Parathyroid adenoma (tissue), 2 donors: ENCODE results near the gene SHISA7.

Experiments
- H2AFZ ChIP-seq: fragments of 300-600 bp; sonication (generic); one replicate; pipeline ENCODE4 v1.7.0; 2017; ENCODE audit warnings: antibody characterized with exemption, mild to moderate bottlenecking
- H3K27ac ChIP-seq: fragments of 300-600 bp; sonication (generic); one replicate; pipeline ENCODE4 v1.7.0; 2017
- H3K27me3 ChIP-seq: fragments of 300-600 bp; sonication (generic); one replicate; pipeline ENCODE4 v1.7.0; 2017; ENCODE audit warnings: low read length; ENCODE audit not compliant: control insufficient read depth, insufficient read depth
- H3K36me3 ChIP-seq: fragments of 300-600 bp; sonication (generic); one replicate; pipeline ENCODE4 v1.7.0; 2017; ENCODE audit warnings: low read length; ENCODE audit not compliant: control insufficient read depth, insufficient read depth
- H3K4me1 ChIP-seq: fragments of 300-600 bp; sonication (generic); one replicate; pipeline ENCODE4 v1.7.0; 2017; ENCODE audit warnings: control low read depth
- H3K4me2 ChIP-seq: fragments of 300-600 bp; sonication (generic); one replicate; pipeline ENCODE4 v1.7.0; 2017; ENCODE audit warnings: low read length
- H3K4me3 ChIP-seq: fragments of 300-600 bp; sonication (generic); one replicate; pipeline ENCODE4 v1.7.0; 2017; ENCODE audit warnings: low read depth, low read length
- H3K79me2 ChIP-seq: fragments of 300-600 bp; sonication (generic); one replicate; pipeline ENCODE4 v1.7.0; 2017; ENCODE audit warnings: control low read depth
- H3K9ac ChIP-seq: fragments of 300-600 bp; sonication (generic); one replicate; pipeline ENCODE4 v1.7.0; 2017; ENCODE audit warnings: mild to moderate bottlenecking
- H3K9me3 ChIP-seq: fragments of 300-600 bp; sonication (generic); one replicate; pipeline ENCODE4 v1.7.0; 2017; ENCODE audit warnings: low read length; ENCODE audit not compliant: control insufficient read depth
- TF ChIP-seq, protein P1 (sequence below): fragments of 300-600 bp; sonication (generic); IDR thresholded peaks from one replicate; pipeline ENCODE4 v1.7.0; 2017; ENCODE audit warnings: antibody characterized with exemption, mild to moderate bottlenecking
- donor health status: primary hyperparathyroidism.

Gene SHISA7

DNA sequence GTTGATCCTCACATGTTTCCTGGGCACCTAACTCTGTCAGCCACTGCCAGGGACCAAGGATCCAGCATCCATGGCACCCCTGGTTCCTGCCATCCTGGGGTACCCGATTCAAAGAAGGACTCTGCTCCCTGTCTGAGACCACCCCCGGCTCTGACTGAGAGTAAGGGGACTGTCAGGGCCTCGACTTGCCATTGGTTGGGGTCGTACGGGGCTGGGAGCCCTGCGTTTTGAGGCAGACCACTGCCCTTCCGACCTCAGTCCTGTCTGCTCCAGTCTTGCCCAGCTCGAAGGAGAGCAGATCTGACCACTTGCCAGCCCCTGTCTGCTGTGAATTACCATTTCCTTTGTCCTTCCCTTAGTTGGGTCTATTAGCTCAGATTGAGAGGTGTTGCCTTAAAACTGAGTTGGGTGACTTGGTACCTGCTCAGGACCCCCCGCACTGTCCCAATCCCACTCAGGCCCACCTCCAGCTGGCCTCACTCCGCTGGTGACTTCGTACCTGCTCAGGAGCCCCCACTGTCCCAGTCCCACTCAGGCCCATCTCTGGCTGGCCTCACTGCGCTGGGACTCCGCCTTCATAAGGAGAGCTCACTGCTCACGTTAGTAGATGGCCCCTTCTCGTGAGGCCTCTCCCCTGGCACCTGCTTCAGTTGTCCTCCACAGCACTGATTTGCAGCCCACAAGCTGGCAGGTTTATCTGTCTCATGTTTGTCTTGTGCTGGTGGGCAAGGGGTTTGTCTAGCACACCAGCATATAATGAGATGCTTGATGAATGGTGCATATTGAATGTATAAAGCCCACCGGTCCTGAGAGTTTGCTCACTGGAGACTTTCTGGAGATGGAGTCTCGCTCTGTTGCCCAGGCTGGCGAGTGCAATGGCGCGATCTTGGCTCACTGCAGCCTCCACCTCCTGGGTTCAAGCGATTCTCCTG is 53.4 kb downstream of the SHISA7 start:
- peaks cover 32% of the 10 kb centered on the region for H3K79me2 ChIP-seq
- peaks cover 19% of the 10 kb centered on the region for H3K4me1 ChIP-seq
- H3K9ac ChIP-seq: no peak overlapping the region
- no peak overlapping the region for H3K4me3 ChIP-seq
- no peak overlapping the region for H3K27ac ChIP-seq
- no peak overlapping the region for H3K4me2 ChIP-seq
- no peak overlapping the region for H2AFZ ChIP-seq
- H3K9me3 ChIP-seq: no peaks in the 10 kb centered on the region
- H3K27me3 ChIP-seq: no peaks in the 10 kb centered on the region
- H3K36me3 ChIP-seq: no peaks in the 10 kb centered on the region
- TF ChIP-seq, protein P1, sequence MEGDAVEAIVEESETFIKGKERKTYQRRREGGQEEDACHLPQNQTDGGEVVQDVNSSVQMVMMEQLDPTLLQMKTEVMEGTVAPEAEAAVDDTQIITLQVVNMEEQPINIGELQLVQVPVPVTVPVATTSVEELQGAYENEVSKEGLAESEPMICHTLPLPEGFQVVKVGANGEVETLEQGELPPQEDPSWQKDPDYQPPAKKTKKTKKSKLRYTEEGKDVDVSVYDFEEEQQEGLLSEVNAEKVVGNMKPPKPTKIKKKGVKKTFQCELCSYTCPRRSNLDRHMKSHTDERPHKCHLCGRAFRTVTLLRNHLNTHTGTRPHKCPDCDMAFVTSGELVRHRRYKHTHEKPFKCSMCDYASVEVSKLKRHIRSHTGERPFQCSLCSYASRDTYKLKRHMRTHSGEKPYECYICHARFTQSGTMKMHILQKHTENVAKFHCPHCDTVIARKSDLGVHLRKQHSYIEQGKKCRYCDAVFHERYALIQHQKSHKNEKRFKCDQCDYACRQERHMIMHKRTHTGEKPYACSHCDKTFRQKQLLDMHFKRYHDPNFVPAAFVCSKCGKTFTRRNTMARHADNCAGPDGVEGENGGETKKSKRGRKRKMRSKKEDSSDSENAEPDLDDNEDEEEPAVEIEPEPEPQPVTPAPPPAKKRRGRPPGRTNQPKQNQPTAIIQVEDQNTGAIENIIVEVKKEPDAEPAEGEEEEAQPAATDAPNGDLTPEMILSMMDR: no peak

DNA sequence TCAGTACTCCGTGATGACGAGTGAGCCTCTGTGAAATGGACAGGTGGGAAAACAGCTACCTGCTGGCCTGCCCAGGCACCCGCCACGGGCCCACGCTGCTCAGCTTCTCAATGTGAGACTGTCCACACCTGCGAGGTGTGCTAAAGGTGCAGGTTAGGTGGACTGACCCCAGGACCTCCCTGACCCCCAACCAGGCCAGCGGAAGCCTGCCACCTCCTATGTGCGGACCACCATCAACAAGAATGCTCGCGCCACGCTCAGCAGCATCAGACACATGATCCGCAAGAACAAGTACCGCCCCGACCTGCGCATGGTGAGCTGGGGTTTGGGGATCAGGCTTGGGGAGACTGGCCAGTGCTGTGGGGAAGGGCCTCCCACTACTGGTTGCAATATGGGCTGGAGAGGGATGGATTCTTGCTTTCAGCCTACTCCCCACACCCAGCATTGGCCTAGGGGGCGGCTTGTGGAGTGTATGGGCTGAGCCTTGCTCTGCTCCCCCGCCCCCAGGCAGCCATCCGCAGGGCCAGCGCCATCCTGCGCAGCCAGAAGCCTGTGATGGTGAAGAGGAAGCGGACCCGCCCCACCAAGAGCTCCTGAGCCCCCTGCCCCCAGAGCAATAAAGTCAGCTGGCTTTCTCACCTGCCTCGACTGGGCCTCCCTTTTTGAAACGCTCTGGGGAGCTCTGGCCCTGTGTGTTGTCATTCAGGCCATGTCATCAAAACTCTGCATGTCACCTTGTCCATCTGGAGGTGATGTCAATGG is 55.2 kb downstream of the SHISA7 start:
- Histone ChIP-seq H2AFZ (no peak overlapping the region), H3K9ac (no peak overlapping the region), H3K4me3 (no peak overlapping the region), H3K9me3 (no peaks in the 10 kb centered on the region), H3K27ac (no peak overlapping the region), H3K27me3 (no peaks in the 10 kb centered on the region), H3K4me1 (peaks cover 20% of the 10 kb centered on the region), H3K4me2 (peak overlapping the region; percentile 14), H3K36me3 (no peaks in the 10 kb centered on the region), H3K79me2 (peaks cover 32% of the 10 kb centered on the region)
- TF ChIP-seq, protein P1: no peak

DNA sequence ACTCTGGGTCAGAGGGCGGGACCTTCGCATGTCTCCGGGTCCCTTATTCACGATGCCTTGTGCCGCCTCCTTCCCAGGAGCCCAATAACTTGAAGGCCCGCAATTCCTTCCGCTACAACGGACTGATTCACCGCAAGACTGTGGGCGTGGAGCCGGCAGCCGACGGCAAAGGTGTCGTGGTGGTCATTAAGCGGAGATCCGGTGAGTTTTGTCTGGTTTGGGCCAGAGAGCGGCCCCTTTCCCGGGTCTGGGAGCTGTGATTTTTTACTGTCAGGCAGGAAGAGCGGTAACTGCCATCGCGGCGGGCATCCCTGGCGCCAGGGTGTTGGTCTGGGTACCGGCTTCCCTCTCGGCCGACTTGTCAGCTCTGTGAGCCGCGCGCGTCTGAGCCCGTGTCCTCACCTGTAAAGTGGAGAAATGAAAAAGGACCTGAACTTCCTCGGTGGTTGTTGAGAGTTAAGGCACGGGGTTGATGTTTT is 56.6 kb downstream of the SHISA7 start:
- H3K79me2 ChIP-seq: peaks cover 32% of the 10 kb centered on the region
- peak overlapping the region; percentile 97 for H3K9ac ChIP-seq
- peak overlapping the region; percentile 94 for H3K27ac ChIP-seq
- no peaks in the 10 kb centered on the region for H3K27me3 ChIP-seq
- H3K36me3 ChIP-seq: no peaks in the 10 kb centered on the region
- no peaks in the 10 kb centered on the region for H3K9me3 ChIP-seq
- H3K4me1 ChIP-seq: peaks cover 20% of the 10 kb centered on the region
- TF ChIP-seq, protein P1: no peak
- H3K4me2 ChIP-seq: peak overlapping the region; percentile 87
- peak overlapping the region; percentile 79 for H2AFZ ChIP-seq
- H3K4me3 ChIP-seq: peak overlapping the region; percentile 72

DNA sequence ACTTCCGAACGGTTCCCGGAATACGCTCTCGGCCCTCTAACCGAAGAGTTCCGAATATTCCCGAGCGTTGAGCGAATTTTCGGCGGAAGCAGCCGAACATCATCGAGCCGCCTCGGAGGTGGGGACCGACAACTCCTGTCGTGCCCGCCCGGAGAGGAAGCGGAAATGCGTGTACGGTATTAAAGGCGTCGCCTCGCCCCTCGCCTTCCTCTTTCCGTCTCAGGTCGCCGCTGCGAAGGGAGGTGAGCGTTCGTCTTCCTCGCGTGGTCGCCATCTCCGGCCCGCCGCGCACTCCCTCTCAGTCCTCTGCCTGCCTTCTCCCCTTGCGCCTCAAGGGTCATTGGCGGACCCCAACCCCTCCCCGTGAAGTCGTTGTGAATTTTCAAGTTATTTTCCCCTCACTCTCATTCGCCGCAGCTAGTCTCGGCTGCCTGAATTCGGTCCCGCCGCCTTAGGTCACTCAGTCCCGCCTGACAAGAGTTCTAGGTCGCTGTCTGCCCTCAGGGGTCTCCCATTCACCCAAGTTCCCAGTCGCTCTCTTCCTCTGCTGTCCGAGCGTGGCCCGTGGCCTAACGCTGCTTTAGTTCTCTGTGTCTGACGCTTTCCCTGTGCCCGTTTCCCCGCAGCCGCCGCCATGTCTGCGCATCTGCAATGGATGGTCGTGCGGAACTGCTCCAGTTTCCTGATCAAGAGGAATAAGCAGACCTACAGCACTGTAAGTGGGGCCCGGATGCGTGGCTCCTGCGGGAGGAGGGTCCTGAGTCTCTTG is 57.2 kb downstream of the SHISA7 start, which contains the start of gene RPL28:
Gene RPL28 (plus strand): TSS at position 209 of the 769 bp plus-strand sequence. CDS start 426 bp downstream, at position 635.
- H3K4me3 ChIP-seq: peak within 1 kb of the TSS; percentile 72
- peaks cover 20% of the 10 kb centered on the region for H3K4me1 ChIP-seq
- no peaks in the 10 kb centered on the region for H3K9me3 ChIP-seq
- H3K9ac ChIP-seq: peak within 1 kb of the TSS; percentile 97
- peak within 1 kb of the TSS; percentile 79 for H2AFZ ChIP-seq
- H3K27ac ChIP-seq: peak within 1 kb of the TSS; percentile 94
- TF ChIP-seq, protein P1: no peak
- H3K79me2 ChIP-seq: peaks cover 32% of the 10 kb centered on the region
- peak within 1 kb of the TSS; percentile 87 for H3K4me2 ChIP-seq
- no peaks in the 10 kb centered on the region for H3K36me3 ChIP-seq
- no peaks in the 10 kb centered on the region for H3K27me3 ChIP-seq
